IPS DF 6.9 (cell line): ENCODE data around the gene SCAMP1.
"Not testable (repeated sequence)": the region's sequence is repeated elsewhere in the genome, so short reads cannot be mapped to it uniquely, and the experiment has no call there.

Experiments used
- DNase-seq: peaks from one replicate; pipeline ENCODE4 v3.0.0-alpha.2; 2013; ENCODE audit warnings: low read depth, low spot score
- H3K27ac ChIP-seq: one replicate; pipeline ENCODE4 v1.5.1; 2013; ENCODE audit warnings: low read length, control low read depth
- H3K27me3 ChIP-seq: 2 replicates; pipeline ENCODE4 v1.6.1; 2013; ENCODE audit warnings: mild to moderate bottlenecking, low read length; ENCODE audit not compliant: control insufficient read depth, insufficient read depth
- H3K36me3 ChIP-seq: 2 replicates; pipeline ENCODE4 v1.6.1; 2013; ENCODE audit warnings: low read length; ENCODE audit not compliant: control insufficient read depth, insufficient read depth
- H3K4me1 ChIP-seq: 2 replicates; pipeline ENCODE4 v1.6.1; 2013; ENCODE audit warnings: low read length; ENCODE audit not compliant: control insufficient read depth, insufficient read depth
- H3K4me3 ChIP-seq: 2 replicates; pipeline ENCODE4 v1.5.1; 2013; ENCODE audit warnings: mild to moderate bottlenecking, low read length
- H3K9me3 ChIP-seq: 2 replicates; pipeline ENCODE4 v1.6.1; 2013; ENCODE audit warnings: low read length, inconsistent platforms; ENCODE audit not compliant: control insufficient read depth, insufficient read depth
- WGBS: extraction: QIAGEN DNeasy Blood & Tissue Kit; methylation state at CpG from one replicate; pipeline ENCODE4 v1.1.7; 2013; ENCODE audit warnings: mixed read lengths, missing lambda C conversion rate; ENCODE audit not compliant: insufficient read length, insufficient coverage; 5-methylcytosine and 5-hydroxymethylcytosine counted together

Gene SCAMP1

GRCh38 chr5:78387468-78388153, 27.2 kb downstream of the SCAMP1 start:
- no peak for DNase-seq
- H3K4me1 ChIP-seq: no peaks in the 10 kb centered on the region
- H3K27ac ChIP-seq: no peak overlapping the region
- no CpG with 5 or more reads among the region's 11 CpGs for WGBS
- H3K27me3 ChIP-seq: no peaks in the 10 kb centered on the region
- no peaks in the 10 kb centered on the region for H3K36me3 ChIP-seq
- H3K4me3 ChIP-seq: no peak overlapping the region
- no peaks in the 10 kb centered on the region for H3K9me3 ChIP-seq

GRCh38 chr5:78391357-78391756, 30.9 kb downstream of the SCAMP1 start:
- not testable (repeated sequence) for H3K27me3 ChIP-seq, H3K9me3 ChIP-seq, H3K27ac ChIP-seq, H3K36me3 ChIP-seq, DNase-seq, H3K4me3 ChIP-seq, H3K4me1 ChIP-seq
- WGBS: no CpG with 5 or more reads among the region's 28 CpGs

- H3K27ac ChIP-seq: no peak overlapping the region
- H3K27me3 ChIP-seq: no peaks in the 10 kb centered on the region
- no peaks in the 10 kb centered on the region for H3K9me3 ChIP-seq
- WGBS: no CpG with 5 or more reads among the region's 2 CpGs
- no peaks in the 10 kb centered on the region for H3K36me3 ChIP-seq
- H3K4me1 ChIP-seq: no peaks in the 10 kb centered on the region
- DNase-seq: no peak
- no peak overlapping the region for H3K4me3 ChIP-seq
Measured at GRCh38 chr5:78397831-78398230, 37.4 kb downstream of the SCAMP1 start.

- H3K36me3 ChIP-seq: no peaks in the 10 kb centered on the region
- H3K27ac ChIP-seq: no peak overlapping the region
- no peaks in the 10 kb centered on the region for H3K9me3 ChIP-seq
- H3K27me3 ChIP-seq: no peaks in the 10 kb centered on the region
- no peak overlapping the region for H3K4me3 ChIP-seq
- no peak for DNase-seq
- H3K4me1 ChIP-seq: no peaks in the 10 kb centered on the region
Measured at GRCh38 chr5:78399116-78399515, 38.7 kb downstream of the SCAMP1 start.

GRCh38 chr5:78404682-78405293, 44.4 kb downstream of the SCAMP1 start:
- DNase-seq: no peak
- no peaks in the 10 kb centered on the region for H3K9me3 ChIP-seq
- no peaks in the 10 kb centered on the region for H3K27me3 ChIP-seq
- no peaks in the 10 kb centered on the region for H3K36me3 ChIP-seq
- no peaks in the 10 kb centered on the region for H3K4me1 ChIP-seq
- WGBS: no CpG with 5 or more reads among the region's 2 CpGs
- H3K27ac ChIP-seq: no peak overlapping the region
- H3K4me3 ChIP-seq: no peak overlapping the region

- no peak for DNase-seq
- WGBS: 100% methylated on average over 1 of the region's 5 CpGs
Measured at GRCh38 chr5:78405829-78406750, 45.7 kb downstream of the SCAMP1 start.

GRCh38 chr5:78407458-78407857, 47.0 kb downstream of the SCAMP1 start:
- no peaks in the 10 kb centered on the region for H3K4me1 ChIP-seq
- no peak overlapping the region for H3K27ac ChIP-seq
- H3K36me3 ChIP-seq: no peaks in the 10 kb centered on the region
- H3K4me3 ChIP-seq: no peak overlapping the region
- no peaks in the 10 kb centered on the region for H3K27me3 ChIP-seq
- no peak for DNase-seq
- no peaks in the 10 kb centered on the region for H3K9me3 ChIP-seq

More at GRCh38 chr5:78405829-78406750, 45.7 kb downstream of the SCAMP1 start:
- no peaks in the 10 kb centered on the region for H3K36me3 ChIP-seq
- no peaks in the 10 kb centered on the region for H3K9me3 ChIP-seq
- H3K4me3 ChIP-seq: no peak overlapping the region
- no peaks in the 10 kb centered on the region for H3K4me1 ChIP-seq
- H3K27me3 ChIP-seq: no peaks in the 10 kb centered on the region
- no peak overlapping the region for H3K27ac ChIP-seq

GRCh38 chr5:78411586-78411985, 51.2 kb downstream of the SCAMP1 start:
- Histone ChIP-seq H3K36me3 (no peaks in the 10 kb centered on the region), H3K4me3 (no peak overlapping the region), H3K27me3 (no peaks in the 10 kb centered on the region), H3K27ac (no peak overlapping the region), H3K4me1 (no peaks in the 10 kb centered on the region), H3K9me3 (no peaks in the 10 kb centered on the region)
- DNase-seq: no peak

GRCh38 chr5:78416677-78417425, 56.4 kb downstream of the SCAMP1 start:
- H3K4me3 ChIP-seq: no peak overlapping the region
- no peaks in the 10 kb centered on the region for H3K9me3 ChIP-seq
- no peak overlapping the region for H3K27ac ChIP-seq
- H3K36me3 ChIP-seq: no peaks in the 10 kb centered on the region
- DNase-seq: no peak
- no peaks in the 10 kb centered on the region for H3K27me3 ChIP-seq
- no peaks in the 10 kb centered on the region for H3K4me1 ChIP-seq
- no CpG with 5 or more reads among the region's 1 CpG for WGBS

- Histone ChIP-seq H3K27me3 (no peaks in the 10 kb centered on the region), H3K4me1 (no peaks in the 10 kb centered on the region), H3K4me3 (no peak overlapping the region), H3K36me3 (no peaks in the 10 kb centered on the region), H3K9me3 (no peaks in the 10 kb centered on the region), H3K27ac (no peak overlapping the region)
- no peak for DNase-seq
- WGBS: no CpG with 5 or more reads among the region's 3 CpGs
Measured at GRCh38 chr5:78419396-78419795, 59.0 kb downstream of the SCAMP1 start.
